OCI-LY7 (cell line): ENCODE data around the gene SCGB1D4. TPM values are rescaled to one million over a fixed set of nuclear protein-coding genes. Genes with fewer than 3 reads are reported as not detected.

ENCODE experiments used
- BruUV-seq: library from RNA; stranded (reverse); fragments of 400-500 nt; replicated peaks from 2 replicates; lab custom pipeline; 2021; lab: Mats Ljungman, UMichigan
- CTCF ChIA-PET: fragments of 300-600 bp; sonication (Branson Sonifier 250); formaldehyde crosslinking; loops from one replicate; lab custom pipeline; 2022; ENCODE audit warnings: antibody characterized with exemption; ENCODE audit not compliant: unreplicated experiment; lab: Charles Lee
- POLR2A ChIA-PET: fragments of 300-600 bp; sonication (Branson Sonifier 250); formaldehyde crosslinking; loops from one replicate; lab custom pipeline; 2022; ENCODE audit warnings: antibody characterized with exemption; lab: Charles Lee
- DNase-seq: peaks from one replicate; pipeline ENCODE4 v3.0.0-alpha.2; 2015; ENCODE audit warnings: low spot score
- H2AFZ ChIP-seq: fragments of 200-600 bp; sonication (generic), shearing (Covaris generic); 2 replicates; pipeline ENCODE4 v1.6.1; 2014; ENCODE audit warnings: mild to moderate bottlenecking, antibody characterized with exemption, low read length, moderate library complexity
- H3K27ac ChIP-seq: fragments of 200-600 bp; sonication (generic); 2 replicates; pipeline ENCODE4 v1.5.1; 2014; ENCODE audit warnings: mixed run types, low read depth, mild to moderate bottlenecking, moderate library complexity, low read length, inconsistent platforms; ENCODE audit not compliant: poor library complexity, severe bottlenecking
- H3K36me3 ChIP-seq: fragments of 200-600 bp; sonication (generic); 2 replicates; pipeline ENCODE4 v1.6.1; 2014; ENCODE audit warnings: mild to moderate bottlenecking, antibody characterized with exemption, low read length, moderate library complexity, mixed read lengths; ENCODE audit not compliant: insufficient read depth
- H3K4me1 ChIP-seq: fragments of 200-600 bp; sonication (generic); 2 replicates; pipeline ENCODE4 v1.5.1; 2014; ENCODE audit warnings: mild to moderate bottlenecking, low read length; ENCODE audit not compliant: insufficient read depth, poor library complexity, severe bottlenecking
- H3K4me2 ChIP-seq: fragments of 200-600 bp; sonication (generic); 2 replicates; pipeline ENCODE4 v1.6.1; 2014; ENCODE audit warnings: mild to moderate bottlenecking, low read length
- H3K4me3 ChIP-seq: fragments of 200-600 bp; sonication (generic); 2 replicates; pipeline ENCODE4 v1.5.1; 2014; ENCODE audit warnings: mild to moderate bottlenecking, low read depth, low read length; ENCODE audit not compliant: poor library complexity, severe bottlenecking
- H3K79me2 ChIP-seq: fragments of 200-600 bp; sonication (generic); 2 replicates; pipeline ENCODE4 v1.6.1; 2016; ENCODE audit warnings: low read depth, mild to moderate bottlenecking, low read length, moderate library complexity, mixed read lengths; ENCODE audit not compliant: insufficient read depth
- H3K9me2 ChIP-seq: fragments of 200-600 bp; sonication (generic); 2 replicates; pipeline ENCODE4 v1.6.1; 2016; ENCODE audit warnings: mild to moderate bottlenecking, low read length, mixed read lengths; ENCODE audit not compliant: insufficient read depth
- H3K9me3 ChIP-seq: fragments of 200-600 bp; sonication (generic); 2 replicates; pipeline ENCODE4 v1.6.1; 2014; ENCODE audit warnings: mild to moderate bottlenecking, mixed run types, low read length, mixed read lengths
- H4K20me1 ChIP-seq: fragments of 200-600 bp; sonication (generic); 2 replicates; pipeline ENCODE4 v1.6.1; 2014; ENCODE audit warnings: mild to moderate bottlenecking, antibody characterized with exemption, low read length, moderate library complexity, mixed read lengths; ENCODE audit not compliant: insufficient read depth
- EZH2phosphoT487 ChIP-seq: fragments of 200-600 bp; sonication (generic); IDR thresholded peaks from 2 replicates; pipeline ENCODE4 v1.6.1; 2018; ENCODE audit warnings: low read depth, borderline replicate concordance, mild to moderate bottlenecking, mixed run types, antibody characterized with exemption, low read length, moderate library complexity, mixed read lengths
- intact Hi-C: fragments of 100-400 bp; cut with micrococcal nuclease; formaldehyde crosslinking; loops from one replicate; pipeline ENCODE4 v1.10.0; 2022; ENCODE audit not compliant: unreplicated experiment
- total RNA-seq, 2 experiments: library from RNA; depleted of rRNA in 1 of 2; stranded (reverse); fragments of >200 nt in 1 of 2; shearing (Covaris generic) in 1 of 2; gene quantifications; 2 replicates each; pipeline ENCODE4 v1.2.3, GENCODE V29; 2014 to 2022
- TF ChIP-seq, protein P1 (sequence below): fragments of 200-600 bp; sonication (generic); conservative IDR thresholded peaks from 2 replicates; pipeline ENCODE4 v1.5.1; 2014; ENCODE audit warnings: mild to moderate bottlenecking, antibody characterized with exemption, low read length, moderate library complexity, mixed read lengths

Gene SCGB1D4
- total RNA-seq, 2 experiments from 2014 or later, result not detected

DNA sequence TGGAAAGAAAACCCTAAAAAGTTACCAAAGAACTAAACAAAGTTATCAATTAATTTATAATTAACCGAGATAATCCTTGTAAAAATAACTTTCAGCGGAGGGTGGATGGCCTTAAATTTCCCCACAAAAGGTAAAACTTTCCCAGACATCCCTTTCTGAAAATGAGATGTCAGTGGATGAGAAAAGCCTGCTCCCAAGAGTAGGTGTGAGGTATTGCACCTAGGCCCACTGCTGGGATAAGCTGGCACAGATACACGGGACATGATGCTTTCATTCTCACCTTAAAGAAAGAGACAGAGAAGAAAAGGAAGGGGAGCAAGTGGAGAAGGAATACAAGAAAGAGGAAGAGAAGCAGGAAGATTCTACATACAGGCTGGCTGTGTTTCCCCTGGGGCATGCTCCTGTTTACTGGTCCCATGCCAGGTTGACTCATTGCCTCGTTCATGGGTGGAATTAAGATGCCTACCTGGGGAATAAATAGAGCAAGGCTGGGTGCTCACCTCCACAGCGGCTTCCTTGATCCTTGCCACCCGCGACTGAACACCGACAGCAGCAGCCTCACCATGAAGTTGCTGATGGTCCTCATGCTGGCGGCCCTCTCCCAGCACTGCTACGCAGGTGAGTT is 29.1 kb downstream of the SCGB1D4 start, which contains the start of gene SCGB2A2:
Gene SCGB2A2, plus strand, starts transcription at position 505 of the 625 bp plus-strand sequence. Its CDS starts 59 bp downstream, at position 564.
- H3K4me1 ChIP-seq, result no peaks in the 10 kb centered on the region
- H3K4me3 ChIP-seq, result no peak within 1 kb of the TSS
- ChIA-PET CTCF (no interaction called here), POLR2A (no interaction called here)
- H3K36me3 ChIP-seq, result no peaks in the 10 kb centered on the region
- DNase-seq, result no peak
- no peak within 1 kb of the TSS for H3K27ac ChIP-seq
- H2AFZ ChIP-seq, result no peak within 1 kb of the TSS
- H3K9me3 ChIP-seq, result no peaks in the 10 kb centered on the region
- H3K9me2 ChIP-seq, result no peaks in the 10 kb centered on the region
- TF ChIP-seq, protein P1, sequence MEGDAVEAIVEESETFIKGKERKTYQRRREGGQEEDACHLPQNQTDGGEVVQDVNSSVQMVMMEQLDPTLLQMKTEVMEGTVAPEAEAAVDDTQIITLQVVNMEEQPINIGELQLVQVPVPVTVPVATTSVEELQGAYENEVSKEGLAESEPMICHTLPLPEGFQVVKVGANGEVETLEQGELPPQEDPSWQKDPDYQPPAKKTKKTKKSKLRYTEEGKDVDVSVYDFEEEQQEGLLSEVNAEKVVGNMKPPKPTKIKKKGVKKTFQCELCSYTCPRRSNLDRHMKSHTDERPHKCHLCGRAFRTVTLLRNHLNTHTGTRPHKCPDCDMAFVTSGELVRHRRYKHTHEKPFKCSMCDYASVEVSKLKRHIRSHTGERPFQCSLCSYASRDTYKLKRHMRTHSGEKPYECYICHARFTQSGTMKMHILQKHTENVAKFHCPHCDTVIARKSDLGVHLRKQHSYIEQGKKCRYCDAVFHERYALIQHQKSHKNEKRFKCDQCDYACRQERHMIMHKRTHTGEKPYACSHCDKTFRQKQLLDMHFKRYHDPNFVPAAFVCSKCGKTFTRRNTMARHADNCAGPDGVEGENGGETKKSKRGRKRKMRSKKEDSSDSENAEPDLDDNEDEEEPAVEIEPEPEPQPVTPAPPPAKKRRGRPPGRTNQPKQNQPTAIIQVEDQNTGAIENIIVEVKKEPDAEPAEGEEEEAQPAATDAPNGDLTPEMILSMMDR, result peak; percentile 49
- no peak for TF ChIP-seq EZH2phosphoT487
- intact Hi-C loops, result no loop called here
- no peaks in the 10 kb centered on the region for H3K79me2 ChIP-seq
- BruUV-seq, result no TSS peak
- no peak within 1 kb of the TSS for H3K4me2 ChIP-seq
- no peaks in the 10 kb centered on the region for H4K20me1 ChIP-seq

GRCh38 chr11:62267576-62267975 is 31.3 kb downstream of the SCGB1D4 start:
- Histone ChIP-seq H4K20me1 (no peaks in the 10 kb centered on the region), H3K27ac (no peak overlapping the region), H3K4me2 (no peak overlapping the region), H3K79me2 (no peaks in the 10 kb centered on the region), H3K4me3 (no peak overlapping the region), H3K36me3 (no peaks in the 10 kb centered on the region), H3K9me3 (no peaks in the 10 kb centered on the region), H3K4me1 (no peaks in the 10 kb centered on the region), H2AFZ (no peak overlapping the region), H3K9me2 (no peaks in the 10 kb centered on the region)
- intact Hi-C loops, result no loop called here
- ChIA-PET POLR2A (no interaction called here), CTCF (no interaction called here)
- no peak for DNase-seq
- no TSS peak for BruUV-seq
- TF ChIP-seq EZH2phosphoT487, result no peak
- TF ChIP-seq, protein P1, result no peak

GRCh38 chr11:62267050-62267449 is 31.8 kb downstream of the SCGB1D4 start:
- POLR2A ChIA-PET, result no interaction called here

More at GRCh38 chr11:62267050-62267449, 31.8 kb downstream of the SCGB1D4 start:
- no peak overlapping the region for H3K4me3 ChIP-seq
- TF ChIP-seq, protein P1, result no peak
- no peak for TF ChIP-seq EZH2phosphoT487
- no peaks in the 10 kb centered on the region for H3K9me3 ChIP-seq
- no TSS peak for BruUV-seq
- no peak overlapping the region for H3K4me2 ChIP-seq
- H4K20me1 ChIP-seq, result no peaks in the 10 kb centered on the region
- no peaks in the 10 kb centered on the region for H3K9me2 ChIP-seq
- H3K79me2 ChIP-seq, result no peaks in the 10 kb centered on the region
- intact Hi-C loops, result no loop called here
- no peaks in the 10 kb centered on the region for H3K4me1 ChIP-seq
- no peak overlapping the region for H3K27ac ChIP-seq
- no peak overlapping the region for H2AFZ ChIP-seq
- no peak for DNase-seq
- H3K36me3 ChIP-seq, result no peaks in the 10 kb centered on the region
- CTCF ChIA-PET, result no interaction called here
